K562 (cell line): ENCODE data around the gene NEK3. TPM values are rescaled to one million over a fixed set of nuclear protein-coding genes. Genes with fewer than 3 reads are reported as not detected.

Experiments used
- DIDO1 ChIP-seq: fragments of 450-650 bp; IDR thresholded peaks from 2 replicates; pipeline ENCODE4 v1.6.1; 2016; ENCODE audit warnings: low read depth, missing biosample characterization, missing genetic modification characterization
- DMBX1 ChIP-seq: fragments of 250-450 bp; sonication (Bioruptor Pico); IDR thresholded peaks from 2 replicates; pipeline ENCODE4 v1.8.0; 2022; ENCODE audit warnings: inconsistent platforms, mild to moderate bottlenecking, moderate library complexity, borderline replicate concordance
- FIP1L1 ChIP-seq: fragments of 200-400 bp; formaldehyde crosslinking; IDR thresholded peaks from 2 replicates; pipeline ENCODE4 v1.6.1; 2018; ENCODE audit warnings: mild to moderate bottlenecking, low read depth, low read length; ENCODE audit not compliant: poor library complexity, severe bottlenecking
- FOXA1 ChIP-seq: fragments of 450-650 bp; IDR thresholded peaks from 2 replicates; pipeline ENCODE4 v1.6.1; 2016; ENCODE audit warnings: mild to moderate bottlenecking, borderline replicate concordance
- KDM1A ChIP-seq, 2 experiments: fragments of 450-650 bp; IDR thresholded peaks; 2 replicates each; pipeline ENCODE4 v1.6.1; 2016; ENCODE audit warnings: mild to moderate bottlenecking in 2 of 2
- NFXL1 ChIP-seq: fragments of 450-650 bp; formaldehyde crosslinking; IDR thresholded peaks from 2 replicates; pipeline ENCODE4 v1.4.0; 2021; ENCODE audit warnings: mild to moderate bottlenecking
- PYGO2 ChIP-seq: fragments of 450-650 bp; IDR thresholded peaks from 2 replicates; pipeline ENCODE4 v1.6.1; 2016; ENCODE audit warnings: mild to moderate bottlenecking, missing genetic modification characterization, moderate library complexity, missing compliant biosample characterization
- TAF7 ChIP-seq: fragments of 450-650 bp; IDR thresholded peaks from 2 replicates; pipeline ENCODE4 v1.6.1; 2016; ENCODE audit warnings: missing genetic modification characterization, missing compliant biosample characterization
- ZBTB2 ChIP-seq: fragments of 450-650 bp; IDR thresholded peaks from 2 replicates; pipeline ENCODE4 v1.6.1; 2016; ENCODE audit warnings: antibody characterized with exemption
- ZBTB49 ChIP-seq: sonication (generic); formaldehyde crosslinking; IDR thresholded peaks from 2 replicates; pipeline ENCODE4 v1.8.0; 2022; ENCODE audit warnings: missing genetic modification reagents, mild to moderate bottlenecking, borderline replicate concordance
- ZBTB5 ChIP-seq: fragments of 450-650 bp; IDR thresholded peaks from 2 replicates; pipeline ENCODE4 v1.6.1; 2017; ENCODE audit warnings: antibody characterized with exemption
- ZFX ChIP-seq: sonication (generic); formaldehyde crosslinking; IDR thresholded peaks from 2 replicates; pipeline ENCODE4 v1.8.0; 2022; ENCODE audit warnings: mild to moderate bottlenecking, missing genetic modification reagents, moderate library complexity
- ZNF143 ChIP-seq: sonication (generic); formaldehyde crosslinking; IDR thresholded peaks from 2 replicates; pipeline ENCODE4 v1.9.0; 2022; ENCODE audit warnings: mild to moderate bottlenecking, missing genetic modification reagents
- ZNF212 ChIP-seq: fragments of 450-650 bp; formaldehyde crosslinking; IDR thresholded peaks from 2 replicates; pipeline ENCODE4 v1.4.0; 2020; ENCODE audit warnings: mild to moderate bottlenecking
- ZNF316 ChIP-seq: fragments of 450-650 bp; IDR thresholded peaks from 2 replicates; pipeline ENCODE4 v1.6.1; 2016
- ZNF431 ChIP-seq: sonication (generic); formaldehyde crosslinking; IDR thresholded peaks from 2 replicates; pipeline ENCODE4 v1.8.0; 2022; ENCODE audit warnings: mild to moderate bottlenecking, missing genetic modification reagents
- ZNF507 ChIP-seq: conservative IDR thresholded peaks from 2 replicates; pipeline ENCODE4 v1.6.1; 2017; ENCODE audit warnings: missing genetic modification characterization, missing compliant biosample characterization
- ZNF592 ChIP-seq: fragments of 450-650 bp; IDR thresholded peaks from 2 replicates; pipeline ENCODE4 v1.6.1; 2017; ENCODE audit warnings: antibody characterized with exemption, mild to moderate bottlenecking
- ZNF668 ChIP-seq: fragments of 250-450 bp; sonication (Bioruptor Pico); IDR thresholded peaks from 2 replicates; pipeline ENCODE4 v1.8.0; 2022; ENCODE audit warnings: mild to moderate bottlenecking, inconsistent platforms
- polyA plus RNA-seq, 8 experiments: library from polyadenylated mRNA; depleted of rRNA in 4 of 8; stranded (reverse) in 5 of 8; unstranded in 3 of 8; fragments of >200 nt; fragmentation: Nextera tagmentation in 2 of 8; fragmentation: Illumina TruSeq in 1 of 8; extraction: Ambion mirVana in 2 of 8; extraction: Trizol in 1 of 8; gene quantifications; 2 replicates each; pipeline versions ENCODE4 v1.2.1 to v1.2.3, GENCODE V29; 2011 to 2014; ENCODE audit warnings: inconsistent platforms in 1 of 8, missing spikeins in 1 of 8
- total RNA-seq, 7 experiments: library from RNA; depleted of rRNA in 6 of 7; stranded (reverse); fragments of >200 nt in 6 of 7; fragmentation: Illumina TruSeq in 2 of 7; extraction: Trizol in 2 of 7; gene quantifications; 2 replicates each; pipeline versions ENCODE4 v1.2.1 to v1.2.3, GENCODE V29; 2011 to 2021; ENCODE audit warnings: low replicate concordance in 1 of 7

NEK3 gene
- total and polyA plus RNA-seq, 9 of the 15 experiments (the other 6 are each of a cell fraction or from before 2014, with no cell fraction given), result 6.2 to 11.0 (median 9.3) TPM

- TF ChIP-seq ZBTB2 (no peak), ZBTB49 (CRISPR knock-in tag) (peak; percentile 92; the same call in 1 of the 2 replicates), FOXA1 (no peak), PYGO2 (tag) (no peak), NFXL1 (CRISPR knock-in tag) (no peak), ZNF592 (peak; percentile 92), KDM1A (IDR thresholded peaks at IDR 0.05) (no peak), ZNF431 (peak; percentile 77), DMBX1 (CRISPR knock-in tag) (no peak), ZNF143 (no peak), ZNF507 (tag) (no peak), ZNF668 (no peak), ZBTB5 (no peak), TAF7 (no peak), DIDO1 (tag) (no peak), ZNF316 (0 out of 2 replicates have a peak, but pooled peaks have one; percentile 28), FIP1L1 (no peak), ZFX (CRISPR knock-in tag) (peak; percentile 72), ZNF212 (no peak)
These were observed at the start of gene NEK3 (continued) for GRCh38 chr13:52159159-52159982.
